NCI-H526 (cell line): Measurements from ENCODE around the gene ESX1.
A peak's percentile ranks its signal among the peaks of the same experiment; 100 is the strongest.
"Not testable (repeated sequence)": the region's sequence is repeated elsewhere in the genome, so short reads cannot be mapped to it uniquely, and the experiment has no call there.

Source experiments
- DNase-seq, 2 experiments: peaks; one replicate each; lab custom pipeline; 2025; lab: John Stamatoyannopoulos, UW

The ESX1 gene

DNA sequence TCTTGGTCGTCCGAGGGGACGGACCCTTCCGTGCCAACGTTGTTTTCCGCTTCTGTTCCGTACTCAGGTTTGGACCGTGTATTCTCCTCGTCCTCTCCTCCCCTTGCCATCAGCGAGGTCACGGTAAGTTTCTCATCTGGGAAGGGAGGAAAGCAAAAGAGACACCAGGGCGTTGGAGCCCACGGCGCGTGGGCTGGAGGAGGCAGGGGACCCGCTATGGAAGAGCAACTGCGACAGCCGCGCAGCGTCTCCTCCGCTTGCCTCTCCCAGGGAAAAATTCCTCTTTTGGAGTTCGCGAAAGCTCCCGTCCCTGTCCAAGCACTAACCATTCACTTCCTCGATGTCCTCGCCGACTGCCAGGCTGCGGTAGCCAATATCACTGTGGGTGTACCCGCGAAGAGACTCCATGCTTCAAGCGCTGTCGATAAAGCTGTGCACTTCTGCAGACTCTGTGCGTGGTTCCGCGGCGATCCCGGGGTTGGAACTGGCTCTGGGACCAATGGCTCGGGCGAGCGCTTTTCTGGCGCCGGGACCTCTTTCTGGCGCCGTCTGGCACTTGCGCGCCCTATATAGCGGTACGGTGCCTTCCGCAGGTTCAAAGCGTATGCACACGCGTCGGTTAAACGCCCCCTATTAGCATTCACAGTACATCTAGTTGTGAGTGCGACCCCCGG is at the start of gene ESX1:
Gene ESX1 (minus strand): TSS at position 492 of the 674 bp plus-strand sequence. CDS start 84 bp downstream, at position 408.
- peak in 1 of 2 experiments; percentile 51 for DNase-seq

DNA sequence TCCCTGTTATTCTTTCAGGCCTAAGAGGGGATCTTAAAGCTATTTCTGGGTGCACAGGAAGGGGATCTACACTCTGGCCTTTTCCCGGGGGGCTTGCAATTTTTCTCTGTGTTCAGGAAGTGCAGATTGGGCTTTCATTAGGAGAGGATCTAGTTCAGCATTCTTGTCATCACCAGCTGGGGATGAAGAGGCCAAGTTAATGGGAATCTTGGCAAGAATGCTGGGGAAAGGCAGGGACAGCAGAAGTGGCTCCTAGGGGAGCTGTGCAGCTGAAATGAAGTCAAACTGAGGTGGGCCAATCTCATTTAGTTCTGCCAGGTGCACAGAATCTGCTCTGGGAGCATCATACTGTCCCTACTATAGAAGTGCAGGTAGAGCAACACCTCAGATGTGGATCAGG is 40.9 kb upstream of the ESX1 start:
- no peak for DNase-seq

DNA sequence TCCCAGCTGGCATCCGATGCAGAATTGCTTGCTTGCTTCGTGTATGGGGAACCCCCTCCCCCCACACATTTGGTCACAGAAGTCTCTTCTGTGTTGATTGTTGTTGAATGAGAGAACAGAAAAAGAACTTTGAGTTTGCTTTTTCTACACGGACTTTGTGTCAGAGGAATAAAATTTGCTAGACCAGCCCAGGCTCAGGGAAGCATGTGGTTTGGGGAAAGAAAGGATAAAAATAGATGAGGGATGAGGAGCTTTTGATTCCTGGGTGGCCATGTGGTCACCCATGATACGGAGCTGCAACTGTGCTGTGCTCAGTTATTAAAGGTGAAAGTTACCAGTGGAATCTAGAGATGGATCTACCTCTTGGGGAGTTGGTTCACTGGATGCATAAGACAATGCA is 34.2 kb upstream of the ESX1 start:
- no peak for DNase-seq

DNA sequence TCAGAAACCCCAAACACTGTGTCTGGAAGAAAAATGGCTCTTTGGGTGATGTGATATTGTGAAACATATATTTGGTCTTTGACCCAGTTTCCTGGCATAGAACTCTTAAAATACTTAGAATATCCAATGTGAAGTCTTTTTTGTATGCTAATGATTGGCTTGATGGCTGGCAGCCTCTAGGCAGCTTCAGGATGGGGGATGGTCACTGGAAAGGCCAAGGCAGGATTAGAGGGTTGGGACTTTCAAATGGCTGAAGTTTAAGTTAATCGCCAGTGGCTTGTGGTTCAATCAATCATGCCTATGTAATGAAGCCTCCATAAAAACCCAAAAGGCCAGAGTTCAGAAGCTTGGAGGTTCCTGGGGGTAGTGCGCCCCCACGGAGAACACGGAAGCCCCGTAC is 33.5 kb upstream of the ESX1 start:
- no peak for DNase-seq

GRCh38 chrX:104285201-104285600 is 30.5 kb upstream of the ESX1 start:
- DNase-seq, result no peak

DNA sequence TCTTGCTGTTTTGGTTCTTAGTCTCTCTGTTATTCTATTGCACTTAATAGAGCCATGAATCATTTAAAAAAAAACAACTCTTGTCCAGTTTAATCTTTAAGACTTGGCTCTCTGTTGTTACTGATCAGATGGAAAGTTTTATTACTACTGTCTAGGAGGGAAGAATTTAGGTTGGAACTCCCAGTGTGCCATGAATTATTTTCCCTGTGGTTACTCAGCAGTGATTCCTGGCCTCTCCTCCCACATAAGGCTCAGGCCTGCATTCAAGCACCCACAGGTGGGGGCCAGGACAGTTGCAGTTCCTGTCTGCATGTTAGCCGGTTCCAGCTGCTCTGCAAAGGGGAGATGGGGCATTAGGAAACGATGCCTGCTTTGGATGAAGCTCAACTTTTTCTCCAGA is 29.8 kb upstream of the ESX1 start:
- no peak for DNase-seq

DNA sequence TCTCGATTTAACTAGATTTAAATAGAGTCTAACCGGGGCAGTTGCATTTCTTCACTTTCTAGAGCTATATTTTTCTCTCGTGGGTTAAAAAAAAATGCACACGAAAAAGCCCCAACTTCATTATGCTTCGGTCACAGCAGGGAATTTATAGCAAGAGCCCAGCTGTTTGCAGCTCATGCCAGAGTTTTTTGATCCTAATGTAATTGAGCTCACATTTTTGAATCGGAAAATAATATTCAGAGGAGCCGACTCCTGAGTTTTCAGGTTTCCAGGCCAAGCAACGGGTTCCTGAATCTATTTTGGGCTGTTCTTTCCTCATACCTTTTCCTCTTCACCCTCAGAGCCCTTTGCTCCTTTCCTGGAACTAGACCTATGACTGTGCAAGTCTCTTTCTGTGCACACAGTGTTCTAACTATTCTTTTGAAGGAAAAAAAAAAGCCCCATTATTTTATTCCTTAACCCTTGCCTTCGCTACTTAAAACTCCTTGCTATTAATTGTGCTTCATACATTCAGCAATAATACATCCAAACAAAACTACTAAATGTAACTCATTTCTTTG is 27.5 kb upstream of the ESX1 start:
- DNase-seq, result no peak

DNA sequence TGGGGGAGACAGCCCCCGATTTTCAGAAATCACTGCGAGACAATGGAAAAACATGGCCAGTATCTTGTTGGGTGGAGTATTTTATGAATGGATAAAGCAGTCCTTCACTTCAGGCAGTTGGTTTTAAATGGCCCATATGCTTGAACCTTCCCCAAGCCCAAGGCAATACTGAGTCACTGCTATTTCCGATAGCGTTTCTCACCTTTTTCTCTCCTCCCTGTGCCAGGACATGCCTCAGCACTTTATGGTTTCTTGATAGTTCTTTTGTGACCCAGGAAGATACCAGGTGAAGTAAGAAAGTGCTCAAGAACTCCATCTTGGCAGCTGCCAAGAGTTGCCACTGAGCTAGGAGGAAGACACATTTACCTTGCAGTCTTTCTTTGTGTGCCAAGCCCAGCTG is 26.8 kb upstream of the ESX1 start:
- no peak for DNase-seq

DNA sequence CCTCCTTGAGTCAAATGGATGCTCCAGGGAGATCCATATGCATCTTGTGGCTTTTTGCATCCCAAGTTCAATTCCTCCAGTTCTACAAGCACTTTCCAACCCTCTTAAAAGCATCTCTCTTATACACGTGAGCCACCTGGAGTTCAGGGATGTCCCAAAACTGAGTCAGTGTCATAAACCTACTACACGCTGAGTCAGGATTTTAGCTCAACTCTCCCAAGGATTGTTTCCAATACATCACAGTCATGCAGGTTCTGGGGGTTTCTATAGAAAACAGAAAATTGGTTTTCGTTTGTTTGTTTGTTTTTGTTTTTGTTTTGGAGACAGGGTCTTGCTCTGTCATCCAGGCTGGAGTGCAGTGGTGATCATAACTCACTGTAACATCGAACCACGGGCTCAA is 25.9 kb upstream of the ESX1 start:
- DNase-seq, result no peak

DNA sequence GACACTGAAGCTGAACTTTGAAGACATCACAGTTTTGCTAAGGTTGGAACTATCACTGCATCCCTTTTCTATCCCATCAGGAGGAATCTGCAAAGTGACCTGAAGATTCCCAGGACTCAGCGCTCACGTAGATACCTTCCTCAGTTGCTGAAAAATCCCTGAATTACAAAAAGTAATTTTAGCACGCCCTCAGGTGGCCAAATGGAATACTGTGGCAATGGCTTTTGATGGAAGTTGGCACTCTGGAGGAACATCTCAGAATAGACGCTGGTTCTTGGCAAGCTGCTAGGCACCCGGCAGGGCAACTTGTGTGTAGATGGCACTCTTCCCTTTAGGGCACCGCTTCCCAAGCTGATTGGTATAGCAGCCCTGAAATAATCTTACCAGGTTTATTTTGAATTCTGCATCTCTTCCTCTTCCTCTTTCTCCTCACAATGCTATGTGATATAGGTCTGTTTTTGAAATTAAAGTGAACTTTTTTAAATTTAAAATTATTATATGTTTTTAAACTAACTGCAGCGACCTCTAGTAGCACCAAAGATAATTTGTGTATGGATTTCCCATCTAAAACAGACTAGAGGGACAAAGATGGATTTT is 16.3 kb upstream of the ESX1 start:
- DNase-seq, result peak; percentile 61 to 82

DNA sequence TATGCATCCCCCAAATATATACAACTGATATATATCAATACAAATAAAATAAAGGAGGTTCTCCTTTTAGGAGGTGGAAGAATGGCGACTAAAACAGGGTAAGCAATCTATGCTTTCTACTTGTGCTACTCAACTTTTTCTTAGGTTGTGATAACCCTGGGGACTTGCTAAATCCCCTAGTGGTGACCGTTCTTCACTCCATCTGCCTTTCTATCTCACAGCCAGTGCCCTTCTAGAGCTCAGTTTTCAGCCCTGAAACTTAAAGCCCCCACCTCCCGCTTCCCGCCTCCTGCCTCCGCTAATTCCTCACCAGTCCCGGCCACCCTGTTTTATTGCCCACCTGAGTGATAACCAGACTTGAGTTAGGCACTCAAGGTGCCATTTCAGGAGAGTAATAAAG is 15.5 kb upstream of the ESX1 start:
- DNase-seq, result peak in 1 of 2 experiments; percentile 8

GRCh38 chrX:104255465-104255864 is 732 bp upstream of the ESX1 start:
- no peak for DNase-seq

GRCh38 chrX:104253567-104254441 is 929 bp downstream of the ESX1 start:
- peak in 1 of 2 experiments; percentile 31 for DNase-seq

- DNase-seq, result no peak
These were observed 4.3 kb downstream of the ESX1 start for GRCh38 chrX:104250470-104250869.

DNA sequence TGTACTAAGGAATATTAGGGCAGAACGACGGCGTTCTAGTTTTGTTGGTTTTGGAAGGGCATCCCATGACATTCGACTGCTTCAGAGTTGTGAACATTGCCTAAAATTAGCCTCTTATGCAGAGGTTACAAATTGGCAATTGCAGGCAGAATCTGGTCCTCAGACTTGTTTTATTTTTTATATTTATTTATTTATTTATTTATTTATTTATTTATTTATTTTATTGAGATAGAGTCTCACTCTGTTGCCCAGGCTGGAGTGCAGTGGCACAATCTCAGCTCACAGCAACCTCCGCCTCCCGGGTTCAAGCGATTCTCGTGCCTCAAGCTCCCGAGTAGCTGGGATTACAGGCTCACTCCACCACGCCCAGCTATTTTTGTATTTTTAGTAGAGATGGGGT is 24.7 kb downstream of the ESX1 start:
- not testable (repeated sequence) for DNase-seq

DNA sequence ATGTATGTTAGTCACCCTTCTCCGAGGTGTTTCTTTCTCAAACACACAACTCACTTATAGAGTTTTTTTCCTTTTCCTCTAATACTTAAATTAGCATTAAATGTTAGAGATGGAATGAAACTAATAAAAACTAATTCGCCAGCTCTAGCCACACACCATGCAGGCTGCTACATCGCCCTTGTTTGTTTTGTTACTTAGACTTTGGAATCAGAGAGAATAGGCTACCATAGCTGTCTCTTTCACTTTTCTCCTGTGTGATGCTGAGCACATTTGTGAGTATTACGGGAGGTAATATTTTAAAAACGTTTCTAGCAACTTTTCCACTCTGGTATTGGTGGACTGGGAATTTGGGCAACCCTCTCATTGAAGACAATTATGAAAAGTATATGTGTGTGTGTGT is 43.5 kb downstream of the ESX1 start:
- no peak for DNase-seq

DNA sequence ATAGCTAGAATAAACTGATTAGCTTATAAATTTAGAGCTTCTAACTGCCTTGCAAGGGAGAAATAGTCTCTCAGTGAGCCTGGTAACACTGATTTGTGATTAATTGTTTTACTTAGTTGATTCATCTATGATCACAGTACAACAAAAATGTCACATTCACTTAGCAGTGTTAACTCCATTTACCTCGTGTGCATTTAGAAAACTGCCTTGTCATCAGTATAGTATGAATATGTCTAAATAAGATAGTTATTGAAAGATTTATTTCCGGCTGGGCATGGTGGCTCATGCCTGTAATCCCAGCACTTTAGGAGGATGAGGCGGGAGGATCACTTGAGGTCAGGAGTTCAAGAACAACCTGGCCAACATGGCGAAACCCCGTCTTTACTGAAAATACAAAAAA is 49.2 kb downstream of the ESX1 start:
- no peak for DNase-seq
